Stimulated activated CD8-positive, alpha-beta memory T cell treated with anti-CD3 and anti-CD28 coated beads, Interleukin-15, amount 100 ng/mL, for 48 hours (primary cell): ENCODE measurements around the gene RAD51.
A peak's percentile ranks its signal among the peaks of the same experiment; 100 is the strongest.

Experiments used
- DNase-seq, 2 donors: peaks; one replicate each; pipeline ENCODE4 v3.0.0-alpha.2; 2020; ENCODE audit warnings: low read depth in 2 of 2

RAD51 gene

DNA sequence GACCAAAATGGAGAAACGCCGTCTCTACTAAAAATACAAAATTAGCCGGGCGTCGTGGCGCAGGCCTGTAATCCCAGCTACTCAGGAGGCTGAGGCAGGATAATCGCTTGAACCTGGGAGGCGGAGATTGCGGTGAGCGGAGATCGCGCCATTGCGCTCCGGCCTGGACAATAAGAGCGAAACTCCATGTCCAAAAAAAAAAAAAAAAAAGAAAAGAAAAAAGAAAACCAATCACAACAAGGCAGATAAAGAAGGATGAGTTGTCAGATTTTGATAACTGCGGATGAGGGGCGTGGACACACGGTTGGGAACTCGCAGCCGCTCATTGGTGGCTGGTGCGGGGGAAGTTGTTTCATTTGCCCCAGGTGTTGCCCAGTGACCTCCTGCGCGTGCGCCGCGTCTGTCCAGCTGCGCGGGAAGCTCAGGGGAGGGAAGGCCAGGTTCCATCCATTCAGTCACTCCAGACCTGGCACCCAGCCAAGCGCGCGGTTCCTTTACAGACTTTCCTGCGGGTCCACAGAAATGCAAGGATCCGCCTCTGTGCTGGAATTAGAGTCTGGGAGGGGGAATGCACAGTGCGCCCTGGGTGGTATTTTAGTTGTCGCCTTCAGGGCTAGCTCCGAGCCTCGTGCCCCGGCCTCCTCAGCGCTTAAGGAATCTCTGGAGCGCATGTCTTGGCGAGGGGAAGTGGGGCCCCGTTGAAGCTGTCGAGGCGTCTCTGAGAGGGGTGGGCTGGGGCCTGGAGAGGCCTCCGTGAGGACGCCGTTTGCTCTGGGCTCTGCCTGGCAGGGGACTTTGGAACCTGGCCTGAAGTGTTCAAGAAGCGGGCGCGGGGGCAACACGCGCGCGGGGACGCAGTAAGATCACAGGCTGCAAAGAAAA, 68.2 kb downstream of the RAD51 start:
- no peak for DNase-seq

DNA sequence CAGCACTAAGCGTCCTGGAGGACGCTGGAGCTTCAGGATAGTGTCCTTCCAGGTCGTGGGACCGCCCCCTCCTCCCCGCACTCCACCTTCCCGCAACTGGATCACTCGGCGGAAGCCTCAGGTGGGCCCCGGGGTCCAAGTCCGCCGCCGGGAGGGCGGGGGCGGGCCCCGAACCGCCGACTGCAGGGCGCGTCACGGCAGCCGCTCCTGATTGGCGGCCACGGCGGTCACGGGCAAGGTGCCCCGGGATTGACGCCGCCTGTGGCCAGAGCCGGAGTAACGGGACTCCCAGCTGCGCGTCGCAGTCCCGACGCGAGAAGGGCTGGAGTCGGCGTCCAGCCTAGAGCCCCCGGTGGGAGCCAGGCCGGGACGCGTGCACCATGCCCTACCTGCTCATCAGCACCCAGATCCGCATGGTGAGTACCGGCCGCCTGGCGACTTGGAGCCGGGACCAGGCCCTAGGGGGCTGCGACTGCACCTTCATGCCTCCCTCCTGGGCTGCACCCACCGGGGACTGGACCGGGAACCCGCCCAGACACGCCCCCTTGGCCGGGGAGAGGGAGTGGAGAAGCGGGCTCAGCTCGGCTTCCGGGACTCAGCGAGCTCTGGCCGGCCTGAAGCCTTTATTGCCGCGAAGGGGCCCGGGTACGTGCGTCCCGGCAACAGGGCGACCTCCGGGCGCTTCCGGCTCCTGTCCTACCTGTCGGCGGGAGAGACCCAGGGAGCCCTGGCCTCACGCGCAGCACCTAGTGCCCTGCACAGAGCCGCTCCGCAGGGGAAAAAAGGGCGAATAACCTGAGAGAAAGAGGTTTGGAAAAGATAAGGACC, 69.0 kb downstream of the RAD51 start, which contains the start of gene GCHFR:
TSS of gene GCHFR (plus strand) at position 268 of the 828 bp plus-strand sequence. CDS start at position 381, 113 bp downstream.
- peak; percentile 62 to 66 for DNase-seq

DNA sequence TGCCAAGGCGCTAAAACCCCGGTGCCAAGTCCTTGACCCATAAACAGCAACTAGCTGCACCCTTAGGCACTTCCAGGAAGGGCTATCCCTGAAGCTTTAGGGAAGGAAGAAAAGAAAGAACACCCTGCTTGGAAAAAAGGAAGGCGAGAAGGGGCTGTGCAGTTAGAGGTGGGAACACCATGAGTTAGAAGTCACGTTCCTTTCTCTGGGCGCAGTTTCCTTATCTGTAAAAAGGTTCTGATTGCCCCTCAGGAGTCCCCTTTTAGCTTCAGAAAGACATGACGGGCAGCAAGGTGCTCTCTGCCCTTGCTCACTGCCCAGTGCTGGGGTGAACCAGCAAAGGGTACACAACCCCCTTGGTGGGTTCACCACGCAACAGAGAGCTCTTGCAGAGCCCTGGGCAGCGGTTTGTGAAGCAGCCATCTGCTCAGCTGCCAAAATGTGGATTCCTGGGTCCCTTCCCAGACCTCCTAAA, 69.7 kb downstream of the RAD51 start:
- DNase-seq: no peak

DNA sequence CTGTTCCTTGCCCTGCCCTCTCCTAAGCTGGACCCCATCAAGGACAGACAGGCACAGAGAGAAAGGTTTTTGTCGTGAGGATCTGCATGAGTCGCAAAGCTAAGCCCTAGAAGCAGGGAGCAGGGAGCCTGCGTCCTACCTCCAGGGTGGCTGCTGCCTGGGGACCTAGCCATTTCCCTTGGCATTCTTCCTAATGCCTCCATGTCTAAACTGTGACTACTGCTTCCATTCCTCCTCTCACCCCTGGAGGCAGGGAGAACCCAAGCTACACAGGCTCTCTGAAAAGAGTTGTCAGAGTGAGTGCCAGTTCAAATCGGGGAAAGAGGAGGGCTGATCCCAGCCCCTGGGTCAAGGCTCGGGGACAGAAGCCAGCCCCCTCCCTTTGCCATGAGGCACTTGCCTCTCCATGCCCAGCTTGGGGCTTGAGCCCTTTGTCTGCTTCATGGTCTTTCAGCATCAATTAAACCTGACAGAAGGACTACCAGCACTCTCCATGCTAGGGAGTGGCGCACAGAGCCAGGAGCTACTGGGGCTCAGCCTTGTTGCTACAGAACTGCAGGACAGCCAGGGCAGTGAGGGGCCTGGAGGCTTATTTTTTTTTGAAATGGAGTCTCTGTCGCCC, 71.3 kb downstream of the RAD51 start:
- DNase-seq: no peak

DNA sequence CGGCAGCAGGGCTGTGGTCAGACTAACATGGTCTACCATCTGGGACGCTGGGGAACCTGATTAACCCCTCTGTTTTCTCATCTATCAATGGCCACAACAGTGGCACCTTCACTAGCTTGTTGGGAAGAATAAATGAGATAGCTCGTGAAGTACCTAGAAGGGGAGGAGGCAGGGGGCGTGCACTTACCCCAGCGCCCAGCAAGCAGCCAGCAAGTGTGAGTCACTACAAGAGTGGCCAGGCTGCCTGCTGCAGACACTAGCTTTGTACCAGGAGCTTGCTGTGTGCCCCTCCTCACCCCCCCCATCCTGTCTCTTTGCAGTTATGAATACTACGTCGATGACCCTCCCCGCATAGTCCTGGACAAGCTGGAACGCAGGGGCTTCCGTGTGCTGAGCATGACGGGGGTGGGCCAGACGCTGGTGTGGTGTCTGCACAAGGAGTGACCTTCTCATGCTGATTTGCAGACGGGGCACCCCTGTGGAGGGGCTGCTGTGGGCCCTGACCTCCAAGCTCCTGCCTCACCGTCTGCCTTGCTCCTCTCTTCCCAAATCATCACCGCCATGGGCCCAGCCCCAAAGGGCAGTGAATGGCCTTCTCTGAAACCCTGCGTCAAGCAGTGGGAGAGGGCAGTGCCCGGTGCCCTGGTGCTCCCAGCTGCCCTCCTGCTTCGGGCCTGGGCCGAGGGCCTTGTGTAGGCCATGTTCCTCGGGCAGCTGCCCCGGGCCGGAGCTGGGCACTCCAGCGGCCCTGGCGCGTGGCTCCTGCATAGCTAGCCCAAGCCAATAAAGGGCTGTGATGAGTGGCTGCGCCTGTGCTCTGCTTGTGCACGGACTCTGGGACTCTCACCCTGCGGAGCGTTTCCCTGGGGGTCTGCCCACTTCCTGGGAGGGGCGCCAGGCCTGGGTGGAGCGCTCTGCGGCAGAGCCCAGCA, 72.2 kb downstream of the RAD51 start:
- DNase-seq: no peak

DNA sequence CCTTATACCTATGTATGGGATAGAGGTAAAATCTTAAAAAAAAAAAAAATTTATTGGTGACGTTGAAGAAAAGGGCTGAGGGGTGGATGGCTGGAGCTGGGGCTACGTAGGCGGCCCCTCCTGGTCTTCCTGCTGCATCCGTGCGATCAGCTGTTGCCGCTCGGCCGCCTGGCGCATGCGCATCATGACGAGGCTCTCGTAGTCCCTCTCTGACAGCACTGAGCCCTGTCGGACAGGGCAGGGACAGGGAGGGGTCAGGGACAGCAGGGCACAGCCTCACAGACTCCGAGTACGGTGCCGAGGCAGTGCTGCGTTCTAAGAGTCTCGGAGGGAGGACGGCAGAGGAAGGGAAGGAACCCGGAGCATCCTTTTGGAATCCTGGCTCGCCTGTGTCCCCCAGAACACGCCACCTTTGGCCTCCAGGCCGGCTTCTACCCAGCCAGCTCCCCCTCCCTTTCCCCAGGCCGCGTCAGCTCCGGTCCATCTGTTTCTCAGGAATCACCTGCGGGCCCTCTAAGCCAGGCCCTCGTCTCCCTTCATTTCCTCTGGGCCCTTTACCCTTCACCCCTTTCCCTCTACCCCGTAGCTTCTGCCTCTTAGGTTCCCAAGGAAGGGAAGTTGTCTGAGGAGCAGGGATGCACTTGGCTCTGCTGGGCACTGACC, 73.0 kb downstream of the RAD51 start:
- no peak for DNase-seq

DNA sequence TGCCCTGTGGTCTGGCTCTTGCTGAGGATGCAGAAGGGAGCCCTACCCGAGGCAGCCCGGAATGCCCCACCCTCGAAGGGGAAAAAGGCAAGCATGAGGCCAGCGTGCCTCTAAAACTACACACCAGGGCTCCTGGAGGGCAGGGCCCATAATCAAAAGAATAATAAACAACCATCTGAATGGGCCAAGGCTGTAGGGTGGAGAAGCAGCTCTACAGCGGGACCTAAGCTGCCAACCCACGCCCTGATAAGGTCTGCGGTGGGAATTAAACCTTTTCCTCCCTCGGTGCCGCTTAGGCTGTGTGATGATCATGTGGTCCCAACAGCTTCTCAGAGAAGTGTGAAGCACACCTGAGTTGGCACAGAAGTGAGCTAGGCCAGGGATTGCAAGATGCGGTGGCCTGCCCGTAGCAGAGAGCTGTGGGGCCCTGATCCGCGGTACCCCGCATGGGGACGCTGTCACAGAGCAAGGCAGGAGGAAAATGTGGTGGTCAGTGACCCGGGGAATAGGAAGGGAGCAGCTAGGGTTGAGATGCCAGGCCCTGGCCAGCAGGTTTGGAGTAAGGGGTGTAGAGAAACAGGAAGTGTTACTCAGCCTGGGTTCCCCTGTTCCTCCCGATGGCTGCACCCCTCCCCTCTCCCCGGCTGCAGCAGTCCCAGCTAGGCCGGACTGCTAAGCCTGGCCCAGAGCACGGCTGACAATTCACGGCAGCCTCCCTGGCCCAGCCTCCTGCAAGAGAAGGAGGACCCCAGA, 73.7 kb downstream of the RAD51 start:
- no peak for DNase-seq

DNA sequence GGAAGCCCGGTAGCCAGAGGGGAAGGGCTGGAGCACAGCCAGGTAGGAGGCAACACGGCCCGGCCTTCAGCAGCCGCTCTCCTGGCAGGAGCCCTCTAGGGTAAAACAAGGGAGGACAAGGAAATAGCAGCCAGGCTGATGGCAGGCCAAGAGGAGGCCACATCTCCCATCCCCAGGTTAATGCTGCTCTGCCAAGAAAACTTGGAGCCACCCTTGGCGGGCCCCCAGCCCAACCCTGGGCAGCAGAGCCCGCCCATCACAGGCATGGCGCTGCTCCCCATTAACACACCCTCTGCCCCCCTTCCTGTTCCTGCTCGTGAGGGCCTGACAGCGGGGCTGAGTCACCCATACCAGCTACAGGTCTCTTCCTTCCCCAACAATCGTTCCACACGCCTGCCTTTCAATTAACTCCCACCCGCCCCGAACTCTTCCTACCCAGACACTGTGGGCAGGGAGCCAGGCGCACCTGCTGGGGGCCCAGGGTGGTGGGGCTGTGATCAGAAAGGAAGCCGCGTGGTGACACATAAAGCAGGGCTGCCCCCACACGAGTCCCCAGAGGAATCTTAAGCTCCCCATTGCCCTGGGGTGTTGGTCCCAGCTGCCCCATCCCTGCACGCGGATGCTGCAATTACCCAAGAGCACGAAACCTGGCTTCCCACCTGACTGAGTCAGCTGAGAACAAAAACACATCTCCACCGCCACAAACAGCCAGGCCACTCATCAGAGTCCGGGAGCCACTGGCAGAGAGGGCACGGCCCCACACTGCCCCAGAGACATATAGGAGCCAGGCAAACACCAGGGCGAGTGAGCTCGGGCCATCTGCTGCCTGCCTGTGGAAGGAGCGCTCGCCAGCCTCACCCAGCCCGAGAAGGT, 74.5 kb downstream of the RAD51 start, which contains the start of gene C15orf62:
TSS of gene C15orf62 (plus strand) at position 707 of the 873 bp plus-strand sequence. CDS start 516 bp downstream, outside the sequence.
- DNase-seq: peak; percentile 60 to 62

DNA sequence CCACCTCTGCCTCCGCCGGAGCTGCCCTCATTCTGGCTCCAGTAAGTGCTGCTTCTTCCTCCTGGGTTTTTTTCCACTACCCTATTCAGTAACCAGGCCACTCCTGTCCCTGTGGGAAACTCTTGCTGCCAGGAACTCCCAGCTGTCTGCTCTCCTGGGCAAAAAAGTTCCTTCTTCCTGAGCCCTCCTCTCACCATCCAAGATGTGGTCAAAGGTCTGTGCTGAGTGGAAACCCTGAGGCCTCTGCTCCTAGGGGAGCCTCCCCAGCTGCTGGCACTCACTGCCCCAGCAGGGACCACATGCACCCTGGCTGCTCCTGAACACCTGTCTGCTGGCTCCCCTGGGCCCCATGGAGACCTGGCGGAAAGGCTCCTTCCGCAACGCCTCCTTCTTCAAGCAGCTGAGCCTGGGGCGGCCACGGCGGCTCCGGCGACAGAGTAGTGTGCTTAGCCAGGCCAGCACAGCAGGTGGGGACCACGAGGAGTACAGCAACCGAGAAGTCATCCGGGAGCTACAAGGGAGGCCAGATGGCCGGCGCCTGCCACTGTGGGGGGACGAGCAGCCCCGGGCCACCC, 75.3 kb downstream of the RAD51 start:
- DNase-seq: no peak

DNA sequence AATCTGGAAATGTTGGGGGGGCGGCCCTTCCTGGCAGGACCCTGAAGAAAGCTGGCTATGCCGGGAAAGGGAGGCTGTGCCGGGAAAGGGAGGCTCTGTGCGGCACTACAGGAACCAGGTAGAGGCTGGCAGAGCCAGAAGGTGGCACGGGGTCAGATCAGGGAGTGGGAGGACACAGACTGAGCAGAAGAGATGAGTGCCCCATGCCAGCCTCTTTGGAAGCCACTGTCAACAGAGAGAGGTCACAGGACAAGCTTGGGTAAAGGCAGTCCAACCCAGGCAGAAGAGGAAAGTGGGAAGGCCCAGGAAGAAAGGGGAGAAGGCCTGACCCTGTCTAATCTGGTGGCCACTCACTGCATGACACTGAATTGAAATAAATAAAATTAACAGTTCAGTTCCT, 76.3 kb downstream of the RAD51 start:
- no peak for DNase-seq

DNA sequence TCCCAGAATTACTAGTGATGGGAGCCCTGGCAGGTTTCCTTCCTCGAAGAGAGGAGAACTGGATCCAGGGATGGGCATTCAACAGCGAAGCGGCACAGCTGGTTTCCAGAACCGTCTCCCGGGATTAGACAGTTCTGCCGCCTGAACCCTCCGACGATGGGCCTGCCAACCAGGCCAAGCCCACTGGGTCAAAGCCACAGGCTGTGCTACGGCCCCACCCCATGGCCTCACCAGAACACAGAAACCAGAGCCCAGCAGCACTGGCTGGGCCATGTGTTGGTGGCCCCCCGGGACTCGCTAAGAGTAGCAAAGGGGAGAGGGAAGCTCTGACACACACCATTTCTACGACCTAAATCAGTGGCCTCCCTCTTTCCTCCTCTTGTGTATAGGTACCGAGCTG, 77.0 kb downstream of the RAD51 start:
- no peak for DNase-seq

DNA sequence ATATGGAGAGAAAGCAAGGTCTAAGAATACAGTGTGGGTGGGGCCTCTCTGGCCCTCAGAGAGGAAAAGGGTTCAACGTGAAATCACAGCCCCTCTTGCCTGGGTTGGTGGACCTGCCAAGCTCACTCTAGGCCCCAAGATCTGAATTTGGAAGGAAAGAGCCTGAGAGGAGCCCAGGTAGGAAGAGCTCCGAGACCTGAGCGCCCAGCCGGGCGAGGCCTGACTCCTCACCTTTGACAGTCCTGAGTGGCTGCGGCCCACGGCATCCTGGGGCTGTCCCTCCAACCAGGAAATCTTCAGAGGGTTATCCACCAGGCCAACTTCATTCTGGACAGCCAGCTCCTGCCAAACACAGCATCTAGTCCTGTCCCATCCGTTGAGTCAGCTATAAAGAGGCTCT, 78.5 kb downstream of the RAD51 start:
- DNase-seq: no peak

DNA sequence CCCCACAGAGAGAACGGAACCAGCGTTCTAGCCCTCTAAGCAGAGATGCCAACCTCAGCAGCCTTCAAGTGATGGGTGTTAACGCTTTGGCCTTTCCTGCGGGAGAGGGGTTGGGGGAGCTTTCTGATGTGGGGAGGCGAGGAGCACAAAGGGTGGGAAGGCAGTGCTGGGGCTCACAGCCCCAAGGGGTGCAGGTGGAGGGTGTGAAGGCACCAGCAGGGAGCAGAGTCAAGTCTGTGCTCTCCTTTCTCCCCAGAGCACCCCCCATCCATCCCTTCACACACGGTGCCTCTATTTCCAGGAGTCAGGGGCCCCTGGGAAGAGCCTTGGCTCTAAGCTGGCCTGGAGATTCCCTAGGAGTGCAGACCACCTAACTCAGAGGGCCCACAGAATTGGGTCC, 78.9 kb downstream of the RAD51 start:
- no peak for DNase-seq

DNA sequence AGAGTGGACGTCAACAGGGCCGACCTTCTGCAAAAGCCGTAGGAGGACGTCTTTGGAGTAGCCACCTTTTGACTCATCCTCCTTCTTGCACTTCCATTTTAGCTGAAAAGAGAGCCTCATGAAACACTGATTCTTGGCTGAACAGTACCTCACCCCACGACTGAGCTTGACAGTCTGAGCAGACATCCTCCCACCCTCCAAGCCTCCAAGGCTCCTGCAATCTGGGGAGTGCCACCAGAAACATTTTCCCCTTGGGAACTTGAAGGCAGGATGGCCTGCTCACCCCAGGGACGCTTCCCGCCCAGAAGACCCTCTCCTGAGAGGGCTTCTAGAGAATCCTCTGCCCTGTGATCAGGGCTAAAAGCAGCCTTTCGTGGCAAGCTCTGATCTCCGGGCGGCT, 80.0 kb downstream of the RAD51 start:
- no peak for DNase-seq

DNA sequence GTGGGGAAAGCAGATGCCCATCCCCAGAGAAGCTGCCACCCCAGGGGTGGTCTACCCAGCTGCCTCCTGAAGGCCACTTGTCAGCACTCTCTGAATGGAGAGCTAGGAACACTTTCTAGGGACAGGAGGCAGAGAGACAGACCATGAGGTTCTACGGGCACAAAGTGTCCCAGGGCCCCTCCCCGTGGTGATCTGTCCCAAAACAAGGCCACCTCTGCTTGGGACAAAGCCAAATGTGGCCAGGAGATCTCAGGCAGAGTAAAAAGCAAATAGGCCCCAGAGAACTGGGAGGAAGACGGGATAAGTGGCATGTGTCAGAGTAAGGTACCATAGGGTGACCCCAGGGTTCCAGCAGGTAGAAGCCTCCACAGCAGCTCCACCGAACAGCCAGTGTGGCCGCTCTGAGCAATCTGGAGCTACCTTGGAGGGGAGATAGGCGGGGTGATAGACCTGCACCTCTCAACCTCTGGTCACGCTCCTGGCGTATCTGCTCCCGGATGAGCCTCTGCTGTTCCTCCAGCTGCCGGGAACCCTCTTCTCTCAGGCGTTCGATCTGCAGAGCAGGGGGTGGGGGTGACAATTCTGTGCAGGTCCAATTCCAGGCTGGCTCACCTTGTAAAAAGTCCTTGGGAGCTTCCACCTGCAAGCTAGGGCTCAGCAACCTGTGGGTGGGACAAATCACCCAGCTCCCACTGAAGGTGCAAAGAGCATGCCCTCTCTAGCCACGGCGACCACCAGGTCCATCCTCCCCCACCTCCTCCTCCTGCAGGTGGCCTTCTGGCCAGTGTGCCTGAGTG, 81.0 kb downstream of the RAD51 start:
- no peak for DNase-seq

DNA sequence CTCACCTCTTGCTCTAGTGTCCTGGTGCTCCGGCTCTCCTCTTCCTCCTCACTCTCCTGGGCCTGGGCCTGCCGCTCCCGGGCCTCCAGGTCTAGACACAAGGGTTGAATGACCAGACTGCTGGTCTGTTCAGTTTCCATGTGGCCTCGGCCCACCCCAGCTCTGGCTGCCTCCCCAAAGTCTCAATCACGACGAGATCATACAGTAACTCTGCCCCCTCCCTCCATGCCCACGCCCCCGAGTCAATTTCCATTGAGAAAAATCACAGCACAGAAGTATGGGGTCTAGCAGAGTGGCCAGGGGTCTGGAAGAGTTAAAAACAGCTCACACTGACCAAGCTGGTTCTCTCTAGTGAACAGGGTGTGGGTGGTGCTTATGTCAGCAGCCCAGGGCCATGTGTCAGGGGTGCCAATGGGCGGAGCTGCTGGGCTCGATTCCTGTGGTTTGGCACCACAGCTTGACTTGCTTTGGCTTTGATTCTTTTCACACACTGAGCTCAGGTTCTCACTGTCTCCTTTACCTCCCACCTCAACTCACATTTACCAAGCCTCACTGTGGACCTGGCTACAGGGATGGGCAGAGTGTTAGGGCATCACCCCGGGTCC, 81.7 kb downstream of the RAD51 start:
- peak in 1 of 2 donors; percentile 48 for DNase-seq
